HUES6 (cell line): ENCODE data around the gene TMCO5A.

Source experiments
- H3K27ac ChIP-seq: 2 replicates; pipeline ENCODE4 v1.7.0; 2013; ENCODE audit warnings: low read depth, mild to moderate bottlenecking, low read length, inconsistent platforms
- H3K27me3 ChIP-seq: 2 replicates; pipeline ENCODE4 v1.6.1; 2013; ENCODE audit warnings: low read length; ENCODE audit not compliant: control insufficient read depth, insufficient read depth
- H3K36me3 ChIP-seq: 2 replicates; pipeline ENCODE4 v1.6.1; 2013; ENCODE audit warnings: low read length; ENCODE audit not compliant: control insufficient read depth, insufficient read depth
- H3K4me1 ChIP-seq: 2 replicates; pipeline ENCODE4 v1.6.1; 2013; ENCODE audit warnings: low read length; ENCODE audit not compliant: control insufficient read depth, insufficient read depth
- H3K4me3 ChIP-seq: 2 replicates; pipeline ENCODE4 v1.5.1; 2013; ENCODE audit warnings: low read depth, low read length
- H3K9ac ChIP-seq: one replicate; pipeline ENCODE4 v1.6.1; 2013; ENCODE audit warnings: mild to moderate bottlenecking, low read length
- H3K9me3 ChIP-seq: 2 replicates; pipeline ENCODE4 v1.6.1; 2013; ENCODE audit warnings: low read depth, low read length; ENCODE audit not compliant: control insufficient read depth, insufficient read depth

Gene TMCO5A

GRCh38 chr15:37967788-37968187 is 33.3 kb downstream of the TMCO5A start:
- no peak overlapping the region for H3K4me3 ChIP-seq
- H3K9me3 ChIP-seq, result 0 out of 2 replicates have a peak, but pooled peaks cover 2% of the 10 kb centered on the region
- no peaks in the 10 kb centered on the region for H3K27me3 ChIP-seq
- H3K36me3 ChIP-seq, result no peaks in the 10 kb centered on the region
- no peak overlapping the region for H3K9ac ChIP-seq
- H3K4me1 ChIP-seq, result no peaks in the 10 kb centered on the region
- no peak overlapping the region for H3K27ac ChIP-seq

GRCh38 chr15:37973856-37974255 is 39.4 kb downstream of the TMCO5A start:
- H3K27me3 ChIP-seq, result no peaks in the 10 kb centered on the region
- H3K9me3 ChIP-seq, result 0 out of 2 replicates have a peak, but pooled peaks cover 4% of the 10 kb centered on the region
- H3K4me3 ChIP-seq, result no peak overlapping the region
- H3K4me1 ChIP-seq, result no peaks in the 10 kb centered on the region
- H3K36me3 ChIP-seq, result no peaks in the 10 kb centered on the region
- no peak overlapping the region for H3K27ac ChIP-seq
- no peak overlapping the region for H3K9ac ChIP-seq

- Histone ChIP-seq H3K4me3 (no peak overlapping the region), H3K27me3 (no peaks in the 10 kb centered on the region), H3K9ac (no peak overlapping the region), H3K36me3 (no peaks in the 10 kb centered on the region), H3K27ac (no peak overlapping the region), H3K4me1 (no peaks in the 10 kb centered on the region), H3K9me3 (no peaks in the 10 kb centered on the region)
These were observed 43.8 kb downstream of the TMCO5A start for GRCh38 chr15:37978231-37978630.

GRCh38 chr15:37979671-37980409 is 45.4 kb downstream of the TMCO5A start:
- no peak overlapping the region for H3K27ac ChIP-seq
- no peak overlapping the region for H3K9ac ChIP-seq
- no peak overlapping the region for H3K4me3 ChIP-seq
- no peaks in the 10 kb centered on the region for H3K36me3 ChIP-seq
- H3K27me3 ChIP-seq, result no peaks in the 10 kb centered on the region
- H3K9me3 ChIP-seq, result no peaks in the 10 kb centered on the region
- H3K4me1 ChIP-seq, result no peaks in the 10 kb centered on the region

GRCh38 chr15:37981201-37981600 is 46.8 kb downstream of the TMCO5A start:
- Histone ChIP-seq H3K36me3 (no peaks in the 10 kb centered on the region), H3K27me3 (no peaks in the 10 kb centered on the region), H3K9ac (no peak overlapping the region), H3K4me3 (no peak overlapping the region), H3K4me1 (no peaks in the 10 kb centered on the region), H3K27ac (no peak overlapping the region), H3K9me3 (no peaks in the 10 kb centered on the region)

- H3K27me3 ChIP-seq, result no peaks in the 10 kb centered on the region
- no peak overlapping the region for H3K4me3 ChIP-seq
- H3K36me3 ChIP-seq, result no peaks in the 10 kb centered on the region
- no peaks in the 10 kb centered on the region for H3K4me1 ChIP-seq
- H3K9ac ChIP-seq, result no peak overlapping the region
- no peak overlapping the region for H3K27ac ChIP-seq
- H3K9me3 ChIP-seq, result no peaks in the 10 kb centered on the region
These were observed 47.3 kb downstream of the TMCO5A start for GRCh38 chr15:37981775-37982174.

GRCh38 chr15:37984368-37984767 is 49.9 kb downstream of the TMCO5A start:
- Histone ChIP-seq H3K27ac (no peak overlapping the region), H3K9ac (no peak overlapping the region), H3K4me3 (no peak overlapping the region), H3K9me3 (peaks cover 6% of the 10 kb centered on the region), H3K4me1 (no peaks in the 10 kb centered on the region), H3K36me3 (no peaks in the 10 kb centered on the region), H3K27me3 (no peaks in the 10 kb centered on the region)

GRCh38 chr15:37995461-37996347 is 61.3 kb downstream of the TMCO5A start:
- Histone ChIP-seq H3K36me3 (no peaks in the 10 kb centered on the region), H3K4me3 (no peak overlapping the region), H3K4me1 (no peaks in the 10 kb centered on the region), H3K9me3 (no peaks in the 10 kb centered on the region), H3K9ac (no peak overlapping the region), H3K27me3 (no peaks in the 10 kb centered on the region), H3K27ac (no peak overlapping the region)
